Measurements from ENCODE around the gene PSMD7. TPM values are rescaled to one million over a fixed set of nuclear protein-coding genes. Genes with fewer than 3 reads are reported as not detected.

Gene PSMD7
- total and polyA plus RNA-seq, 2 experiments from 2014 or later, result 116 to 165 TPM

DNA sequence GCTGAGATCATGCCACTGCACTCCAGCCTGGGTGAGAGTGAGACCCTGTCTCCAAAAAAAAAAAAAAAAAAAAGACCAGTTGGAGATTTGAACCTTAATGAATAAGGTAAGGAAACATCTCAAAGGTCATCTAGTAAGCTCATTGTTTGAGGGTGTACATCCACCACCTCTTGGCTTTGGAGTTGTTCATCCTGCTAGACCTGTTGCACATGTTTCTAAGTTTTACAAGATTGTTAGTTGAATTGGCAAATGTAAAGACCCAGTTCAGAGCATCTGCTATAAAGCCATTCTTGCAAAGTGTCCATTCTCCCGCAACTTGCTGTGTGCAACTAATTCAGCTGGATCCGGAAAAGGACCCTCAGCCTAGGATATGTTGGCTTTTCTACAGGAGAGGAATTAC, 1.5 kb downstream of the PSMD7 start (continued):
- TF ChIP-seq, protein P1, sequence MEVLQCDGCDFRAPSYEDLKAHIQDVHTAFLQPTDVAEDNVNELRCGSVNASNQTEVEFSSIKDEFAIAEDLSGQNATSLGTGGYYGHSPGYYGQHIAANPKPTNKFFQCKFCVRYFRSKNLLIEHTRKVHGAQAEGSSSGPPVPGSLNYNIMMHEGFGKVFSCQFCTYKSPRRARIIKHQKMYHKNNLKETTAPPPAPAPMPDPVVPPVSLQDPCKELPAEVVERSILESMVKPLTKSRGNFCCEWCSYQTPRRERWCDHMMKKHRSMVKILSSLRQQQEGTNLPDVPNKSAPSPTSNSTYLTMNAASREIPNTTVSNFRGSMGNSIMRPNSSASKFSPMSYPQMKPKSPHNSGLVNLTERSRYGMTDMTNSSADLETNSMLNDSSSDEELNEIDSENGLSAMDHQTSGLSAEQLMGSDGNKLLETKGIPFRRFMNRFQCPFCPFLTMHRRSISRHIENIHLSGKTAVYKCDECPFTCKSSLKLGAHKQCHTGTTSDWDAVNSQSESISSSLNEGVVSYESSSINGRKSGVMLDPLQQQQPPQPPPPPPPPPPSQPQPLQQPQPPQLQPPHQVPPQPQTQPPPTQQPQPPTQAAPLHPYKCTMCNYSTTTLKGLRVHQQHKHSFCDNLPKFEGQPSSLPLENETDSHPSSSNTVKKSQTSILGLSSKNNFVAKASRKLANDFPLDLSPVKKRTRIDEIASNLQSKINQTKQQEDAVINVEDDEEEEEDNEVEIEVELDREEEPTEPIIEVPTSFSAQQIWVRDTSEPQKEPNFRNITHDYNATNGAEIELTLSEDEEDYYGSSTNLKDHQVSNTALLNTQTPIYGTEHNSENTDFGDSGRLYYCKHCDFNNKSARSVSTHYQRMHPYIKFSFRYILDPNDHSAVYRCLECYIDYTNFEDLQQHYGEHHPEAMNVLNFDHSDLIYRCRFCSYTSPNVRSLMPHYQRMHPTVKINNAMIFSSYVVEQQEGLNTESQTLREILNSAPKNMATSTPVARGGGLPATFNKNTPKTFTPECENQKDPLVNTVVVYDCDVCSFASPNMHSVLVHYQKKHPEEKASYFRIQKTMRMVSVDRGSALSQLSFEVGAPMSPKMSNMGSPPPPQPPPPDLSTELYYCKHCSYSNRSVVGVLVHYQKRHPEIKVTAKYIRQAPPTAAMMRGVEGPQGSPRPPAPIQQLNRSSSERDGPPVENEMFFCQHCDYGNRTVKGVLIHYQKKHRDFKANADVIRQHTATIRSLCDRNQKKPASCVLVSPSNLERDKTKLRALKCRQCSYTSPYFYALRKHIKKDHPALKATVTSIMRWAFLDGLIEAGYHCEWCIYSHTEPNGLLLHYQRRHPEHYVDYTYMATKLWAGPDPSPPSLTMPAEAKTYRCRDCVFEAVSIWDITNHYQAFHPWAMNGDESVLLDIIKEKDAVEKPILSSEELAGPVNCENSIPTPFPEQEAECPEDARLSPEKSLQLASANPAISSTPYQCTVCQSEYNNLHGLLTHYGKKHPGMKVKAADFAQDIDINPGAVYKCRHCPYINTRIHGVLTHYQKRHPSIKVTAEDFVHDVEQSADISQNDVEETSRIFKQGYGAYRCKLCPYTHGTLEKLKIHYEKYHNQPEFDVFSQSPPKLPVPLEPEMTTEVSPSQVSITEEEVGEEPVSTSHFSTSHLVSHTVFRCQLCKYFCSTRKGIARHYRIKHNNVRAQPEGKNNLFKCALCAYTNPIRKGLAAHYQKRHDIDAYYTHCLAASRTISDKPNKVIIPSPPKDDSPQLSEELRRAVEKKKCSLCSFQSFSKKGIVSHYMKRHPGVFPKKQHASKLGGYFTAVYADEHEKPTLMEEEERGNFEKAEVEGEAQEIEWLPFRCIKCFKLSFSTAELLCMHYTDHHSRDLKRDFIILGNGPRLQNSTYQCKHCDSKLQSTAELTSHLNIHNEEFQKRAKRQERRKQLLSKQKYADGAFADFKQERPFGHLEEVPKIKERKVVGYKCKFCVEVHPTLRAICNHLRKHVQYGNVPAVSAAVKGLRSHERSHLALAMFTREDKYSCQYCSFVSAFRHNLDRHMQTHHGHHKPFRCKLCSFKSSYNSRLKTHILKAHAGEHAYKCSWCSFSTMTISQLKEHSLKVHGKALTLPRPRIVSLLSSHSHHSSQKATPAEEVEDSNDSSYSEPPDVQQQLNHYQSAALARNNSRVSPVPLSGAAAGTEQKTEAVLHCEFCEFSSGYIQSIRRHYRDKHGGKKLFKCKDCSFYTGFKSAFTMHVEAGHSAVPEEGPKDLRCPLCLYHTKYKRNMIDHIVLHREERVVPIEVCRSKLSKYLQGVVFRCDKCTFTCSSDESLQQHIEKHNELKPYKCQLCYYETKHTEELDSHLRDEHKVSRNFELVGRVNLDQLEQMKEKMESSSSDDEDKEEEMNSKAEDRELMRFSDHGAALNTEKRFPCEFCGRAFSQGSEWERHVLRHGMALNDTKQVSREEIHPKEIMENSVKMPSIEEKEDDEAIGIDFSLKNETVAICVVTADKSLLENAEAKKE (CRISPR knock-in tag; IDR thresholded peaks at IDR 0.05), result no peak
- TF ChIP-seq NANOG (IDR thresholded peaks at IDR 0.05; ENCODE audit: borderline replicate concordance) (no peak), EZH2 (IDR thresholded peaks at IDR 0.05; ENCODE audit: low read depth, unreplicated experiment) (no peak), EZH2phosphoT487 (IDR thresholded peaks at IDR 0.05; ENCODE audit: unreplicated experiment) (no peak), POLR2AphosphoS5 (IDR thresholded peaks at IDR 0.05; ENCODE audit: low read depth) (no peak)

DNA sequence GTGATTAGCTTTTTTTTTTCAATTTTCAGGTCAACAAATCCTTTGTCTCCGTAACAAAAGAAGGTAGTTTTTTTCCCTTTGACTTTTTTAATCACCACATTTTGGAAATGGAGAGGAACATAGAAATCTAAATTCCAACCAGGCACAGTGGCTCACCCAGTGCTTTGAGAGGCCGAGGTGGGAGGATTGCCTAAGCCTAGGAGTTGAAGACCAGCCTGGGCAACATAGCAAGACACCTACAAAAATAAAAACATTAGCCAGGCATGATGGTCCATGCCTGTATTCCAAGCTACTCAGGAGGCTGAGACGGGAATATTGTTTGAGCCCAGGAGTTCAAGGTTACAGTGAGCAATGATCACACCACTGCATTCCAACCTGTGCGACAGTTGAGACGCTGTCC, 5.7 kb downstream of the PSMD7 start:
- H3K4me1 Mint-ChIP-seq, result no peaks in the 10 kb centered on the region
- H3K79me2 ChIP-seq (replicated peaks; ENCODE audit: insufficient read depth), result peaks cover 28% of the 10 kb centered on the region
- no peaks in the 10 kb centered on the region for H3K27me3 Mint-ChIP-seq (ENCODE audit: insufficient read depth, low read depth, poor library complexity)
- peaks cover 69% of the 10 kb centered on the region for H3K36me3 ChIP-seq (ENCODE audit: insufficient read depth)
- H3K4me3 ChIP-seq, result no peak overlapping the region
- peaks cover 32% of the 10 kb centered on the region for H4K20me1 ChIP-seq (replicated peaks; ENCODE audit: insufficient read depth)
- H3K4me2 ChIP-seq, result no peak overlapping the region
- no peak for ATAC-seq
- H3K9me2 ChIP-seq (ENCODE audit: insufficient read depth), result no peaks in the 10 kb centered on the region
- peaks cover 7% of the 10 kb centered on the region for H3K4me1 ChIP-seq (ENCODE audit: insufficient read depth)
- H3K9me3 Mint-ChIP-seq, result no peaks in the 10 kb centered on the region
- H3K36me3 Mint-ChIP-seq (ENCODE audit: low read depth), result peaks cover 94% of the 10 kb centered on the region
- no peak overlapping the region for H3K4me3 Mint-ChIP-seq
- no peak overlapping the region for H3K27ac ChIP-seq (ENCODE audit: low read depth)
- no peak for DNase-seq (ENCODE audit: low spot score)
- peaks cover 15% of the 10 kb centered on the region for H3F3A ChIP-seq (replicated peaks; ENCODE audit: low read depth)
- H2AFZ ChIP-seq, result no peak overlapping the region
- H3K27ac Mint-ChIP-seq, result no peak overlapping the region
- no peaks in the 10 kb centered on the region for H3K27me3 ChIP-seq (ENCODE audit: insufficient read depth)
- TF ChIP-seq EZH2phosphoT487 (IDR thresholded peaks at IDR 0.05; ENCODE audit: unreplicated experiment) (no peak), CREB1 (CRISPR knock-in tag; IDR thresholded peaks at IDR 0.05; ENCODE audit: low read depth) (no peak), POLR2AphosphoS5 (IDR thresholded peaks at IDR 0.05; ENCODE audit: low read depth) (no peak)
- TF ChIP-seq, protein P2, sequence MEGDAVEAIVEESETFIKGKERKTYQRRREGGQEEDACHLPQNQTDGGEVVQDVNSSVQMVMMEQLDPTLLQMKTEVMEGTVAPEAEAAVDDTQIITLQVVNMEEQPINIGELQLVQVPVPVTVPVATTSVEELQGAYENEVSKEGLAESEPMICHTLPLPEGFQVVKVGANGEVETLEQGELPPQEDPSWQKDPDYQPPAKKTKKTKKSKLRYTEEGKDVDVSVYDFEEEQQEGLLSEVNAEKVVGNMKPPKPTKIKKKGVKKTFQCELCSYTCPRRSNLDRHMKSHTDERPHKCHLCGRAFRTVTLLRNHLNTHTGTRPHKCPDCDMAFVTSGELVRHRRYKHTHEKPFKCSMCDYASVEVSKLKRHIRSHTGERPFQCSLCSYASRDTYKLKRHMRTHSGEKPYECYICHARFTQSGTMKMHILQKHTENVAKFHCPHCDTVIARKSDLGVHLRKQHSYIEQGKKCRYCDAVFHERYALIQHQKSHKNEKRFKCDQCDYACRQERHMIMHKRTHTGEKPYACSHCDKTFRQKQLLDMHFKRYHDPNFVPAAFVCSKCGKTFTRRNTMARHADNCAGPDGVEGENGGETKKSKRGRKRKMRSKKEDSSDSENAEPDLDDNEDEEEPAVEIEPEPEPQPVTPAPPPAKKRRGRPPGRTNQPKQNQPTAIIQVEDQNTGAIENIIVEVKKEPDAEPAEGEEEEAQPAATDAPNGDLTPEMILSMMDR (conservative IDR thresholded peaks at IDR 0.05; ENCODE audit: low read depth in 2 of 2), result no peak
- TF ChIP-seq, protein P1 (CRISPR knock-in tag; IDR thresholded peaks at IDR 0.05), result no peak

Measured in GM23338 (cell line).